ENCODE data around the gene TOM1L2.
"Not testable (repeated sequence)": the region's sequence is repeated elsewhere in the genome, so short reads cannot be mapped to it uniquely, and the experiment has no call there.

Gene TOM1L2

DNA sequence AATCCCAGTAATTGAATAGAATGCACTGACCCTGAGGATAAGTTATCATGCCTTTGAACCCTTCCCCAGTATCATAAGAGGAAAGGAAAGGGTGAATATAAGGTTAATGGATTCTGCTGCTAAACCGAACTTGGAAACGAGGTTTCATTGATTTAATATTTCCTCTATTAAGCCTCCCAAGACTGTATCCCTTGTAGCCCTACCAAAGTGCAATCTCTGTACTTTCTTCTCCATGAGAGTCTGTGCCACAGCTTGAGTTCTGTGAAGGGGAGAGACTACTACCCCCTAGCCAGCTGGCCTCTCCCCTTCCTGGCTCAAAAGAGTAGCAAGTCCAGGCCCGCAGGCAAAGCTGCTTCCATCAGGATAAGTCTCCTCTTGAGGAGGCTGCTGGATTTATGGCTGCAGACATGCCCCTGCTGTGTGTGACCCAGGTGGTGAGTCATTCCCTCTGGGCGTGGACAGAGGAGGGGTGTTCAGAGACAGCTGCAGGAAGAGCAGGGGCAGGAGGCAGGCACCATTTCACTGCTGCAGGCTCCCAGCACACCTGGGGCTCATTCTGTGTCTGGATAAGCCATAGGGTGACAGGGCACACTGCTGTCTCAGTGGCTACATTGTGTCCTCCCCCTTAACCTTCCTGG is 58.4 kb downstream of the TOM1L2 start:
- Histone ChIP-seq H3K4me1 (ENCODE audit: insufficient read depth, low read length) (peaks cover 15% of the 10 kb centered on the region), H3K27ac (ENCODE audit: low read depth, low read length) (peak overlapping the region; percentile 66), H3K4me3 (ENCODE audit: low read depth in 1 of 2, low read length in 2 of 2) (no peak overlapping the region), H3K36me3 (ENCODE audit: insufficient read depth, low read length) (no peaks in the 10 kb centered on the region), H3K9ac (ENCODE audit: low read length) (no peak overlapping the region), H3K27me3 (ENCODE audit: control insufficient read depth in 1 of 2, insufficient read depth in 2 of 2, low read length in 2 of 2) (no peaks in the 10 kb centered on the region), H3K9me3 (ENCODE audit: low read length) (no peaks in the 10 kb centered on the region)

DNA sequence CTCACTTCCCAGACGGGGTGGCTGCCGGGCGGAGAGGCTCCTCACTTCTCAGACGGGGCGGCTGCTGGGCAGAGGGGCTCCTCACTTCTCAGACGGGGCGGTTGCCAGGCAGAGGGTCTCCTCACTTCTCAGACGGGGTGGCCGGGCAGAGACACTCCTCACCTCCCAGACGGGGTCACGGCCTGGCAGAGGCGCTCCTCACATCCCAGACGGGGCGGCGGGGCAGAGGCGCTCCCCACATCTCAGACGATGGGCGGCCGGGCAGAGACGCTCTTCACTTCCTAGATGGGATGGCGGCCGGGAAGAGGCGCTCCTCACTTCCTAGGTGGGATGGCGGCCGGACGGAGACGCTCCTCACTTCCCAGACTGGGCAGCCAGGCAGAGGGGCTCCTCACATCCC is 59.9 kb downstream of the TOM1L2 start:
- H3K9me3 ChIP-seq (ENCODE audit: low read length); H3K9ac ChIP-seq (ENCODE audit: low read length); H3K36me3 ChIP-seq (ENCODE audit: insufficient read depth, low read length); H3K4me3 ChIP-seq (ENCODE audit: low read depth in 1 of 2, low read length in 2 of 2); H3K27ac ChIP-seq (ENCODE audit: low read depth, low read length); H3K27me3 ChIP-seq (ENCODE audit: control insufficient read depth in 1 of 2, insufficient read depth in 2 of 2, low read length in 2 of 2): not testable (repeated sequence)
- peaks cover 14% of the 10 kb centered on the region for H3K4me1 ChIP-seq (ENCODE audit: insufficient read depth, low read length)

DNA sequence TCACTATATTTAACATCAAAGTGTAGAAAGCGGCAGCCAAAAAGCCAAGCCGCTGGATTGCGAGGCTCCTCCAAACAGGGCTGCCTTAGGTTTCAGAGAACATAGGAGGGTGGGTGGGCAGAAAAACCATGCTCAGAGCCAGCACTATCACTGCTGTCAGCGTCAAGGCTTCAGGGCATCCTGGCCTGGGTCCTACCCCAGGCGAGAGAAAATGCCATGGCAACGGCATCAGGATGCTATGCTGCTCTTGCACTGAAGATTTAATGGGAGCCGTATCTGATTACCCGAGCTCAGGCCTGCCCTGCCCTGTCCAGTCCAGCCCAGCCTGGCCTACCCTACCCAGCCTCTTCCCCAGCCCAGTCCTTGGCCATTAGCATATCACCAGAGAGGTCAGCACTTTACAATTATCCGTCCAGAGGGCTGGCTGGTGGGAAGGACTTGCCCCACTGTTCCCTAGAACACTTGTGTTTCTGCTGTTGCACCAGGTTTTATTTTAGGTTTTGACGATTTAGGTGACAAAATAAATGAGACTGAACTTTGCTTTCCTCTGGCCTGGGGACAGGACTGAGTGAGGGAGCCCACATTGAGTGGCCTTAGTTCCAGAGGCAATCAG is 61.1 kb downstream of the TOM1L2 start:
- no peak overlapping the region for H3K9ac ChIP-seq (ENCODE audit: low read length)
- no peak overlapping the region for H3K4me3 ChIP-seq (ENCODE audit: low read depth in 1 of 2, low read length in 2 of 2)
- H3K36me3 ChIP-seq (ENCODE audit: insufficient read depth, low read length), result peaks cover 5% of the 10 kb centered on the region
- no peaks in the 10 kb centered on the region for H3K9me3 ChIP-seq (ENCODE audit: low read length)
- no peak overlapping the region for H3K27ac ChIP-seq (ENCODE audit: low read depth, low read length)
- no peaks in the 10 kb centered on the region for H3K27me3 ChIP-seq (ENCODE audit: control insufficient read depth in 1 of 2, insufficient read depth in 2 of 2, low read length in 2 of 2)
- H3K4me1 ChIP-seq (ENCODE audit: insufficient read depth, low read length), result peaks cover 24% of the 10 kb centered on the region

DNA sequence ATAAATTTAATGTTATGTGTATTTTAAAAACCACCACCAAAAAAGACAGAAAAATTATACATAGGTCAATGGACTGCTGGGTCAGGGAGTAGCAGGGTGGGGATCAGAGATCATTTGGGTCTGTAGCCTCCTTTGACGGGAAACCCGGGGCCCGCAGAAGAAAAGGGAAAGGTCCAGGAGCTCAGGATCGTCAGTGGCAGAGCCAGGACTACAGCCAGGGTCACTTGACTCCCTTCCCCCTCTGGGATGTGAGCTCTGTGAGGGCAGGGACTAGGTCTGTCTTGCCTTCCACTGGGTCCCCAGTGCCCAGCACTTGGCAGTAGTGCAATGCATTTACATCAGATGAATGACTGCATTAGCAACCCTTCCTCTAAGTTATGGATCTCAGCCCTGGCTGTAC is 62.1 kb downstream of the TOM1L2 start:
- H3K9me3 ChIP-seq (ENCODE audit: low read length), result no peaks in the 10 kb centered on the region
- peaks cover 8% of the 10 kb centered on the region for H3K36me3 ChIP-seq (ENCODE audit: insufficient read depth, low read length)
- H3K9ac ChIP-seq (ENCODE audit: low read length), result no peak overlapping the region
- H3K27ac ChIP-seq (ENCODE audit: low read depth, low read length), result no peak overlapping the region
- H3K4me3 ChIP-seq (ENCODE audit: low read depth in 1 of 2, low read length in 2 of 2), result no peak overlapping the region
- peaks cover 25% of the 10 kb centered on the region for H3K4me1 ChIP-seq (ENCODE audit: insufficient read depth, low read length)
- H3K27me3 ChIP-seq (ENCODE audit: control insufficient read depth in 1 of 2, insufficient read depth in 2 of 2, low read length in 2 of 2), result no peaks in the 10 kb centered on the region

DNA sequence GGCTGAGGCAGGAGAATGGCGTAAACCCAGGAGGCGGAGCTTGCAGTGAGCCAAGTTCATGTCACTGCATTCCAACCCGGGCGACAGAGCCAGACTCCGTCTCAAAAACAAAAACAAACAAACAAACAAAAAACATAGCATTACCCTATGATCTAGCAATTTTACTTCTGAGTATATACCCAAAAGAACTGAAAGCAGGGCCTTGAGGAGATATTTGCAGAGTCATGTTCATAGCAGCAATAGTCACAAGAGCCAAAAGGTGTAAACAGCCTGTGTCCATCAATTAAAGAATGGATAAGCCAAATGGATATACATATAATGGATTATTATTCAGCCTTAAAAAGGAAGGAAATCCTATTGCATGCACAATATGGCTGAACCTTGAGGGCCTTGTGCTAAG is 63.1 kb downstream of the TOM1L2 start:
- peaks cover 19% of the 10 kb centered on the region for H3K4me1 ChIP-seq (ENCODE audit: insufficient read depth, low read length)
- no peak overlapping the region for H3K27ac ChIP-seq (ENCODE audit: low read depth, low read length)
- no peak overlapping the region for H3K4me3 ChIP-seq (ENCODE audit: low read depth in 1 of 2, low read length in 2 of 2)
- no peaks in the 10 kb centered on the region for H3K9me3 ChIP-seq (ENCODE audit: low read length)
- no peaks in the 10 kb centered on the region for H3K27me3 ChIP-seq (ENCODE audit: control insufficient read depth in 1 of 2, insufficient read depth in 2 of 2, low read length in 2 of 2)
- H3K9ac ChIP-seq (ENCODE audit: low read length), result no peak overlapping the region
- H3K36me3 ChIP-seq (ENCODE audit: insufficient read depth, low read length), result peaks cover 13% of the 10 kb centered on the region

DNA sequence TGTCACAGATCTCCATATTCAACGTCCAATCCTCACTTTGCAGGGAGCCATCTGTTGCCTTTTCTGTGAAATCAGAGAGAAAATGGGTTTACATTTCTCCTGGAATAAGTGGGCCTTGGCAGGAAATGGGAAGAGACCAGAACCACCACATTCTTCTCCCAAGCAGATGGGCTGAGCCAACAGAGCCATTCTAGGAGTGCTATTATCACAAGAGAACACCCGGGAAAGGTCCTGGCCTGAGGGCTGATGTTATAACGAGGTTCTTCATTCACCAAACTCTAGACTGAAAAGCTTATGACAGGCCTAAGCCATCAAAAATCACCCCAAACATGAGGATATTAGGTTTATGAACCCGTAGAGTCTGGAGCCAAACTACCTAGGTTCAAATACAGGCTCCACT is 64.7 kb downstream of the TOM1L2 start:
- Histone ChIP-seq H3K36me3 (ENCODE audit: insufficient read depth, low read length) (peaks cover 13% of the 10 kb centered on the region), H3K27me3 (ENCODE audit: control insufficient read depth in 1 of 2, insufficient read depth in 2 of 2, low read length in 2 of 2) (no peaks in the 10 kb centered on the region), H3K27ac (ENCODE audit: low read depth, low read length) (no peak overlapping the region), H3K9me3 (ENCODE audit: low read length) (no peaks in the 10 kb centered on the region), H3K9ac (ENCODE audit: low read length) (no peak overlapping the region), H3K4me1 (ENCODE audit: insufficient read depth, low read length) (peaks cover 11% of the 10 kb centered on the region), H3K4me3 (ENCODE audit: low read depth in 1 of 2, low read length in 2 of 2) (no peak overlapping the region)

DNA sequence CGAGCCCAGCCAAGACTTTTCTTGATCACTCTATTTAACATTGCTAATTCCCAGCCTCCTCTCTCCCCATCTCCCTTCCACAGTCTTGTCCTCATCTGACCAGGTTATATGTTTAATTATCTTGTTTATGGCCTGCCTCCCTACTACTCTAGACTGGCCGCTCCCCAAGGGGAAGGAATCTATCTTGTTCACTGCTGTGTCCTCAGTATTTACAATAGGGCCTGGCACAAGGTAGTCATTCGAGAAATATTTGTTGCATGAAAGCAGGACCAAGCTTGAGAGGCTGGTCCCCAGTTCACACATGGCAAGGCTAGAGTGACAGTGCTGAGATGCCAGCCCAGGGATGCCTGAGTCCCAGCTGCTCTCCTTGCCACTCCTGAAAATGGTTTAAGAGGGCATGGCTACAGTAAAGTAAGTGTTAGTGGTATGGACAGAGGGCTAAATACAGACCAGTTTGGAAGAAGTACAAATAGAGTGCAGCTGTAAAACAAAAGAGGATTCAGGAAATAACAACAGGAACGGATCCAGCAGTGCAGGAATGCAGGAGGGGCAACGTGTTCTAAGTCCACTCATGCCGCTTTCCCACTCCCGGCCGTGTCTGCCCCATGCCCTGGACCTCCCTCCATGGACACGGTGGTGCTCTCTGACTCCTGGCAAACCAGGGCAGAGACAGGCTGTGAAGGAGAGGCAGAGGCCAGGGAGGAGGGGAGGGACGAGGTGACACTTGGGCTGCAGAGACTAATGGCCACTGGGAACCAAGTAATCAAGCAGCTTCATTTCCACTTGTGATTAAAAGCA is 65.6 kb downstream of the TOM1L2 start:
- no peak overlapping the region for H3K9ac ChIP-seq (ENCODE audit: low read length)
- H3K27me3 ChIP-seq (ENCODE audit: control insufficient read depth in 1 of 2, insufficient read depth in 2 of 2, low read length in 2 of 2), result no peaks in the 10 kb centered on the region
- no peak overlapping the region for H3K27ac ChIP-seq (ENCODE audit: low read depth, low read length)
- H3K4me3 ChIP-seq (ENCODE audit: low read depth in 1 of 2, low read length in 2 of 2), result no peak overlapping the region
- H3K4me1 ChIP-seq (ENCODE audit: insufficient read depth, low read length), result peaks cover 12% of the 10 kb centered on the region
- no peaks in the 10 kb centered on the region for H3K9me3 ChIP-seq (ENCODE audit: low read length)
- H3K36me3 ChIP-seq (ENCODE audit: insufficient read depth, low read length), result peaks cover 13% of the 10 kb centered on the region

DNA sequence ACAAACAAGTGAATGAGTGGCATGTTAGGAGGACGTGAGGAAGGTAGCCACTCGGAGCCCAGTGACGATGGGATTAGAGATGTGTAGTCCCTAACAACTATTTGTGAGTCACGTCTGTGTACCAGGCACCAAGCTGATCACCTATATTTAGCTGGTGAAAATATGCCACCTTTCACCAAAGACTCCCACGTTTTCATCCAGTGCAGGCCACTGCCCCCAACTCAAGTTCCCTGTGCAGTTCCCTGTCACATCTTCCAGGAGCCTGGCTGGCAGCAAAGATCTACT is 67.2 kb downstream of the TOM1L2 start:
- Histone ChIP-seq H3K4me1 (ENCODE audit: insufficient read depth, low read length) (peaks cover 26% of the 10 kb centered on the region), H3K9me3 (ENCODE audit: low read length) (no peaks in the 10 kb centered on the region), H3K9ac (ENCODE audit: low read length) (no peak overlapping the region), H3K36me3 (ENCODE audit: insufficient read depth, low read length) (peaks cover 16% of the 10 kb centered on the region), H3K27ac (ENCODE audit: low read depth, low read length) (no peak overlapping the region), H3K27me3 (ENCODE audit: control insufficient read depth in 1 of 2, insufficient read depth in 2 of 2, low read length in 2 of 2) (no peaks in the 10 kb centered on the region), H3K4me3 (ENCODE audit: low read depth in 1 of 2, low read length in 2 of 2) (no peak overlapping the region)

DNA sequence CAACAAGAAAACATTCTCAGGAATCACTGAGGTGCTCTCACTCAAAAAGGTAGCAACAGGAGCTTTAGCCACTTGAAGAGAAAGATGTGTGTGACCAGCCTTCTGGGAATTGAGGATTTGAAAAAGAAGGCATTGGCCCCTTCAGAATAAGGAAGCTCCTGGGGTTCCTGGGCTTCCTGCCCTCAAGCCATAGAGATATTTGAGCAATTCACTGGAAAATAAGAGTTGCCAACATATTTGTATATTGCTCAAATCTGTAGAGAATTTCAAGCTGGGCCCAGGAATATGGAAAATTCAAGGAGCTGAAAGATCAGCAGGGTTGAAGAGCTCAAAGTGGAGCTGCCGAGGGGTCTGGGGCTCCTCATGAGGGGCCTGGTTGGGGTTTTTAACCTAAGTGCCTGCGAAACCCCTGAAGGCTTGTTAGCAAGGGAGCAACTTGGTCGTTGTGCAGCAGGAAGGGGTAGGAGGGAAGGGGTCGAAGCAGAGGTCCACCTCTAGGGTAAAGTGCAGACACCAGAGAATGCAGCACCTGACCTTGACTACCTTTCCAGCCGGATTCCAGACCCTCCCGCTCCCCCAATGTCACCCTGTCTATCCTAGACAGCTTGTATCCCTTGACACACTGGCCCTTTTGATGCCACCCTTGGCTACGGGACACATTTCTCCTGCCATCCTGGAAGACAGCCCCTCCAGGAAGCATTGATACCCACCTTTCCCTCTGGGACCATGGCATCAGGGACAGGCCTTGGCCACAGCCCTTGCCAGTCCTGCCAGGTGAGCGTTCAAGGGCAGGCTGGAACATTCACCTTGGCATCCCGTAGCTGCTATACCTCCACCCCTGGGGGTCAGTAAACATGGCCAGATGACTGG is 67.8 kb downstream of the TOM1L2 start:
- no peak overlapping the region for H3K9ac ChIP-seq (ENCODE audit: low read length)
- no peaks in the 10 kb centered on the region for H3K9me3 ChIP-seq (ENCODE audit: low read length)
- H3K4me3 ChIP-seq (ENCODE audit: low read depth in 1 of 2, low read length in 2 of 2), result no peak overlapping the region
- H3K36me3 ChIP-seq (ENCODE audit: insufficient read depth, low read length), result peaks cover 16% of the 10 kb centered on the region
- no peak overlapping the region for H3K27ac ChIP-seq (ENCODE audit: low read depth, low read length)
- H3K4me1 ChIP-seq (ENCODE audit: insufficient read depth, low read length), result peaks cover 26% of the 10 kb centered on the region
- no peaks in the 10 kb centered on the region for H3K27me3 ChIP-seq (ENCODE audit: control insufficient read depth in 1 of 2, insufficient read depth in 2 of 2, low read length in 2 of 2)

DNA sequence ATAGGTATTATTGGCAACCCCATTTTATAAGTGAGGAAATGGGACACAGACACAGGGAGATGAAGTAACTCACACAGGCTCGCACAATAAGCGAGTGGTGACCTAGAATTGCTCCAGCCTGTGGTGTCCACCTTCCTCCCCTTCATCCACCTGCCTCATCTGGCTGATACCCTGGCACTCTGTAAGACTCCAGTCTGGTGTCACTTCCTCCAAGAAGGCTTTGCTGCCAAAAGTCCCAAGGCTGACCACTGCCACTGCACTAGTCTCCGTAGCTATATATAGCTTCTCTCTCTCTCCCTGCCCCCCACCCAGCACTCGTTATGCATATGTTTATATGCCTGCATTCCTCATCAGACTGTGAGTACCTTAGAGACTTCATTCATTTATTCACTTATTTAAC is 69.3 kb downstream of the TOM1L2 start:
- H3K9me3 ChIP-seq (ENCODE audit: low read length), result no peaks in the 10 kb centered on the region

DNA sequence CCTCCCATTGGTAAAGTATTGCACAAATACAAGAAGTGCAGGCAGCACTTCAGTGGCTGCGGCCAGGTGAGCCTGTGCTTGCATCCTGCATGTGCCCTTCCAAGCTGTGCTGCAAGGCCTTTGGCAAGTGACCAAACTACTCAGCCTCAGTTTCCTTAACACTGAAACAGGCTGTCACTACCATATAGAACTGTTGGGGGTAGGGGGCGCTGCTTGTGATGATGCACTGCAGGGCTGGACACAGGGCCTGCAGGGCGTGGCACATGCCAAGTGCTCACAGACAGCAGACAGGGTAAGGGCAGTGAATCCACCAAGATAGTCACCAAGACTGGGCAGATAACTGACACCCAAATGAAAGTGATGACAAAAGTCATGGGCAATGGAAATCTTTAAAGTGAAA is 69.8 kb downstream of the TOM1L2 start:
- H3K9me3 ChIP-seq (ENCODE audit: low read length), result no peaks in the 10 kb centered on the region
- no peaks in the 10 kb centered on the region for H3K27me3 ChIP-seq (ENCODE audit: control insufficient read depth in 1 of 2, insufficient read depth in 2 of 2, low read length in 2 of 2)
- no peak overlapping the region for H3K9ac ChIP-seq (ENCODE audit: low read length)
- no peak overlapping the region for H3K4me3 ChIP-seq (ENCODE audit: low read depth in 1 of 2, low read length in 2 of 2)
- H3K4me1 ChIP-seq (ENCODE audit: insufficient read depth, low read length), result peaks cover 26% of the 10 kb centered on the region
- H3K27ac ChIP-seq (ENCODE audit: low read depth, low read length), result no peak overlapping the region
- peaks cover 20% of the 10 kb centered on the region for H3K36me3 ChIP-seq (ENCODE audit: insufficient read depth, low read length)

More for the DNA sequence above, 69.3 kb downstream of the TOM1L2 start:
- no peak overlapping the region for H3K27ac ChIP-seq (ENCODE audit: low read depth, low read length)
- H3K27me3 ChIP-seq (ENCODE audit: control insufficient read depth in 1 of 2, insufficient read depth in 2 of 2, low read length in 2 of 2), result no peaks in the 10 kb centered on the region
- H3K4me3 ChIP-seq (ENCODE audit: low read depth in 1 of 2, low read length in 2 of 2), result no peak overlapping the region
- H3K9ac ChIP-seq (ENCODE audit: low read length), result no peak overlapping the region
- peaks cover 20% of the 10 kb centered on the region for H3K36me3 ChIP-seq (ENCODE audit: insufficient read depth, low read length)
- H3K4me1 ChIP-seq (ENCODE audit: insufficient read depth, low read length), result peaks cover 26% of the 10 kb centered on the region

Measured in muscle layer of colon (tissue), 2 donors.